GM12865 (cell line): ENCODE data around the gene PRAC2.

Experiments used
- DNase-seq: peaks from one replicate; pipeline ENCODE4 v3.0.0; 2010; ENCODE audit warnings: low read depth
- H3K4me3 ChIP-seq: 2 replicates; pipeline ENCODE4 v1.5.1; 2011; ENCODE audit warnings: mild to moderate bottlenecking, low read depth, low read length, control low read depth
- TF ChIP-seq, protein P1 (sequence below): IDR thresholded peaks from 2 replicates; pipeline ENCODE4 v1.5.1; 2011; ENCODE audit warnings: low read length, control low read depth, low read depth, inconsistent platforms; ENCODE audit not compliant: insufficient read depth; ENCODE audit errors: missing control alignments

PRAC2 gene

DNA sequence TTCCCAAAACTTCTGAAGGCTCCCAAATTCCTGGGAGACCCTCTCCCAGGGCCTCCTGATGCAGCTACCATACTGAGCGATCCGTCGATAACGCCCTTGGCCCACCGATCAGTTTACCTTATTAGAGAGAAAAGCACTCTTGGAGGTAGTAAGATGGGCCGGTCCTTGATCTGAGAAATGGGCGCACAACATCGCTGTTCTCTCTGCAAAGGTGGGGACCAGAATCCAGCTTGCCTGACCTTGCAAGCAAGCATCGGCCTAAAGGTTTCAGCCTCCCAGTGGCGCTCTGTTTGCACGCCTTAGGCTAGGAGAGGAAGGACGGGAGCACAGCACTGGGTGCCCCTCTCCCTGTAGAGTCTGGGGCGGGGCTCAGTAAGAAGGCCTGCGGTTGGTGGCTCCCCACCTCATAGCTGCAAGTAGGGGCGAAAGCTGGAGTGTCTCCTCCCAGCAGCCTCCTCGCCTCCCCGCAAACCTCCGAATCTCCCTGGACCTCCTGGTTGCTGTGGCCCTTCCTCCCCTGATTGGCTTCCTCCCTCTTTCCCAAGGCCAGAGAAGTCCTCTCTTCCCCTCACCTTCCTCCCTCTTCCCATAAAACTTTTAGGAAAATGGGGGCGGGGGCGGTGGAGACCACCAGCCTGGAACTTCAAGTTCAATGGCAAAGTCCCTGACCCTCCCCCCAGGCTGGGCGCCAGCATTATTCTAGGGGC is 631 bp upstream of the PRAC2 start, which contains the start of gene PRAC1:
TSS of gene PRAC1 (minus strand) at position 318 of the 707 bp plus-strand sequence. CDS start at position 192, 126 bp downstream.
- DNase-seq = no peak
- TF ChIP-seq, protein P1, sequence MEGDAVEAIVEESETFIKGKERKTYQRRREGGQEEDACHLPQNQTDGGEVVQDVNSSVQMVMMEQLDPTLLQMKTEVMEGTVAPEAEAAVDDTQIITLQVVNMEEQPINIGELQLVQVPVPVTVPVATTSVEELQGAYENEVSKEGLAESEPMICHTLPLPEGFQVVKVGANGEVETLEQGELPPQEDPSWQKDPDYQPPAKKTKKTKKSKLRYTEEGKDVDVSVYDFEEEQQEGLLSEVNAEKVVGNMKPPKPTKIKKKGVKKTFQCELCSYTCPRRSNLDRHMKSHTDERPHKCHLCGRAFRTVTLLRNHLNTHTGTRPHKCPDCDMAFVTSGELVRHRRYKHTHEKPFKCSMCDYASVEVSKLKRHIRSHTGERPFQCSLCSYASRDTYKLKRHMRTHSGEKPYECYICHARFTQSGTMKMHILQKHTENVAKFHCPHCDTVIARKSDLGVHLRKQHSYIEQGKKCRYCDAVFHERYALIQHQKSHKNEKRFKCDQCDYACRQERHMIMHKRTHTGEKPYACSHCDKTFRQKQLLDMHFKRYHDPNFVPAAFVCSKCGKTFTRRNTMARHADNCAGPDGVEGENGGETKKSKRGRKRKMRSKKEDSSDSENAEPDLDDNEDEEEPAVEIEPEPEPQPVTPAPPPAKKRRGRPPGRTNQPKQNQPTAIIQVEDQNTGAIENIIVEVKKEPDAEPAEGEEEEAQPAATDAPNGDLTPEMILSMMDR = no peak
- no peak within 1 kb of the TSS for H3K4me3 ChIP-seq

DNA sequence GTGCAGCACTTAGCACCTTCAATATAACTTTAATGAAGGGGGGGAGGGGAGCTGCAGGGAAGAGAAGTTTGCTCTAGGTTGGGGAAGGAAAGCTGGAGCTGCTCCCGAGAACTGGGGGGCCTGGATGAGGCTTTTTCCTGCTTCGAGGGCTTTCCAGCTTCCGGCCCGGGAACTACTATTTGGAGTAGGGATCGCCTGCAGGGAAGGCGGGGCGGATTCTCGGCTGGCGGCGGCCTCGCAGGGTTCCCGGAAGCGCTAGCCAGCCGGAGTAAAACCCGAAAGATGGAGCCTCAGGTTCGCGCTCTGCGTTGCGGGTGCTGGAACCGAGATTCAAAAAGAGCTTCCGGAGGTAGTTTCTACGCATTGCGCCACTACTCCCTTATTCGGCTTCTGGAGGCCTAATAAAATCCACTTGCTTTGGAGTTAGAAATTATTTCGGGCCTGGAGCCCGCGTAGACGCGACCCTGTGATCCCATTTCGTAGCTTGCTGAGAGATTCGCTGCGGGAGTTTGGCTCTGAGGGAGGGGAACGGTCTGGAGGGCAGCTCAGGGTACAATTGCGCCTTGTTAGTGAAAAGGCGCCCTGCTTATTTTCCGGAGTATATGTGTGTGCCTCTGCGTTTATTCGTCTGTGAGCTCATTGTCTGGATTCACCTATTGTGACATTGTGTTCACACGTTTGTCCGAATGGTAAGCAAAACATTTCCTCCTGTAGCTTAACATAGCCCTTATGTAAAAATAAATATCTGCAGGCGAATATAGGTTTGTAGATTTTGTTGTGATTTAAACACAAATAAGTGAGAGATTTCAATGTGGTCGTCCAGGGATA is 652 bp downstream of the PRAC2 start:
- DNase-seq = no peak
- TF ChIP-seq, protein P1 = no peak
- H3K4me3 ChIP-seq = no peak overlapping the region

DNA sequence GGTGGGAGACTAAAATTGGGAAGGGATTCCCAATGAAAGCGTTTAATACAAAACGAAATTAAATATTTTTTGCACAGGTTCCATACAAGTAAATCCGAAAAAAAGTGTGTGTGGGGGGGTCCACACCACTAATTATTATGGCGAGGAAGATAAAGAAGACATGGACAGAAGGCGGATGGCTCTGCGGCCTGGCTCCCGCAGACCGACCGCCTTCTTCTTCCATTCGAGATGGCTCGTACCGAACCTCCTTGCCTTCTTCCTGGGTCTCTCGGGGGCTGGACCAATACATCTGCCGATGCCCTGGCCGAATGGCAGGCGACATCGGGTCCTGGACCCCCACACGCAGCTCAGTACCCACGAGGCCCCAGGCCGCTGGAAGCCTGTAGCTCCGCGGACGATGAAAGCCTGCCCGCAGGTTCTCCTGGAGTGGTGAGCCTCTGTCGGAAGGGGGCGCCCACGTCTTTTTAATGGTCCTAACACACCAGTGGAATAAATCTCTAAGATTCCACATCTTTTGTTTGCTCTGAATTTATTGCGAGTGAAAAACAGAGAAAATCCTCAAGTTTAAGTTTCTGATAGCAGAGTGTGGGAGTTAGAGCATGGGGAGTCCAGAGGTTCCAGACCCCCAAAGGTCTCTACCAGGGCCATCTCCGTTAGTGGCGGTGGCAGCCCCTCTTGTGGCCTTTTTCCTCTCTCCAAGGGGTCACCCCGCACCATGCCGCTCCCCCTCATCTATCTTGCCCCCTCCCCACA is 1.4 kb downstream of the PRAC2 start:
- peak; percentile 77 for DNase-seq
- TF ChIP-seq, protein P1 = peak; percentile 77
- no peak overlapping the region for H3K4me3 ChIP-seq

DNA sequence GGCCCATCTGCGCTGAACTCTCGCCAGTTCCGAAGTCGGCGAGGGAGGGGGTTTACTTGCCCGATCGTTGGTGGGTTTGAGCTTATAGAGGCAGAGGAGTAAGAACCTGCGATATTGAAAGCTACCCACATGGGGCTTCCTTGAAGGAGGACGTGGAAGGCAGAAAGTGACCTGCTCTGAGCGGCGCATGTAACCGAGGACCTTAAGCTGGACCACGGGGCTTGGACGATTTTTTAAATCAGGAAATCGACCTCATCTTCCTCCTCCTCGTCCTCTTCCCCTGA is 2.0 kb downstream of the PRAC2 start:
- TF ChIP-seq, protein P1 = no peak
- DNase-seq = no peak
- no peak overlapping the region for H3K4me3 ChIP-seq

DNA sequence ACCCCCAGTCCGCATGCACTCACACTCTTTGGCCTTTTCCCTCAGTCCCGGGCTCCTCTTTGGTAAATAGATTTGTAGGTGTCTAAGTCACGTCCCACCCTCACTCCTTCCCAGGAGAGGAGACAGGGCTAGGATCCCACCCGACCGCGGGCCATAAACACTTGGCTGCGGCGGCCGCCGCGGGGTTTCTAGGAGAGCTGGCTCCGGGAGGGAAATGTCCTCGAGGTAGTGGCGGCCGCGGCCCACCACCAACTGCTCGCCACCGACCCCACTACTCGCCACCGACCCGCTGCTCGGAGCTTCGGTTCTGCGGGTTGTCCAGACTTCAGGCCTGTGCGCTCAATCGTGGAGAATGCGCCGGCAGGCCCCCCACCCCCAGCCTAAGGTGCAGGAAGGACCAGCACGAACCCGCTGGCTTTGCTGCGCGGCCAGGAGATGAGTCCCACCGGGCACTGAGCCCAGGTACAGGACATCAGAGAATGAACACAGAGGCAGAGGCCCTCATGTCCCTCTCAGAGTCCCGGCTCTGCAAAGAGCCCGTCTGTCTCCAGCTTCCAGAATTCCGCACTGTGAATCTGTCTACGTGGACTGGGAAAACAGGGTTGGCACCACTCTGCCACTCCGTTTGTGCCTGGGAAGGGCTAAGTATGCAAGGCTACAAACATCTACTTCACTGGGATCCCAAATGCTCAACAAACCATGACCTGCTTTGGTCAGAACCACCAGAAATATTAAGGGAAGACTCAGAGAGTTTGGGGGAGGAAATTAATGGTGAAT is 2.5 kb downstream of the PRAC2 start:
- H3K4me3 ChIP-seq = no peak overlapping the region
- DNase-seq = no peak

More for the DNA sequence above, 2.5 kb downstream of the PRAC2 start:
- TF ChIP-seq, protein P1 = no peak
